GM13976 (cell line): ENCODE data around the gene TSGA10.
"Not testable (repeated sequence)": the region's sequence is repeated elsewhere in the genome, so short reads cannot be mapped to it uniquely, and the experiment has no call there.

Experiments
- DNase-seq: peaks from one replicate; pipeline ENCODE4 v3.0.0; 2012; ENCODE audit warnings: low spot score
- in situ Hi-C: fragments of 300-500 bp; cut with MboI; formaldehyde crosslinking; loops from one replicate; pipeline ENCODE4 v1.12.0; 2022; ENCODE audit warnings: low sequenced_read_pairs, mixed read lengths, inconsistent platforms; ENCODE audit not compliant: unreplicated experiment
- TF ChIP-seq, protein P1 (sequence below): IDR thresholded peaks from 2 replicates; pipeline ENCODE4 v1.5.1; 2012; ENCODE audit warnings: borderline replicate concordance, mild to moderate bottlenecking; ENCODE audit not compliant: insufficient read depth; ENCODE audit errors: extremely low read depth, missing control alignments, control extremely low read depth

Gene TSGA10

GRCh38 chr2:99032786-99033185 lies 122.0 kb downstream of the TSGA10 start:
- DNase-seq, result no peak
- TF ChIP-seq, protein P1, sequence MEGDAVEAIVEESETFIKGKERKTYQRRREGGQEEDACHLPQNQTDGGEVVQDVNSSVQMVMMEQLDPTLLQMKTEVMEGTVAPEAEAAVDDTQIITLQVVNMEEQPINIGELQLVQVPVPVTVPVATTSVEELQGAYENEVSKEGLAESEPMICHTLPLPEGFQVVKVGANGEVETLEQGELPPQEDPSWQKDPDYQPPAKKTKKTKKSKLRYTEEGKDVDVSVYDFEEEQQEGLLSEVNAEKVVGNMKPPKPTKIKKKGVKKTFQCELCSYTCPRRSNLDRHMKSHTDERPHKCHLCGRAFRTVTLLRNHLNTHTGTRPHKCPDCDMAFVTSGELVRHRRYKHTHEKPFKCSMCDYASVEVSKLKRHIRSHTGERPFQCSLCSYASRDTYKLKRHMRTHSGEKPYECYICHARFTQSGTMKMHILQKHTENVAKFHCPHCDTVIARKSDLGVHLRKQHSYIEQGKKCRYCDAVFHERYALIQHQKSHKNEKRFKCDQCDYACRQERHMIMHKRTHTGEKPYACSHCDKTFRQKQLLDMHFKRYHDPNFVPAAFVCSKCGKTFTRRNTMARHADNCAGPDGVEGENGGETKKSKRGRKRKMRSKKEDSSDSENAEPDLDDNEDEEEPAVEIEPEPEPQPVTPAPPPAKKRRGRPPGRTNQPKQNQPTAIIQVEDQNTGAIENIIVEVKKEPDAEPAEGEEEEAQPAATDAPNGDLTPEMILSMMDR, result no peak
- in situ Hi-C loops, result loop anchor here (25.0 kb wide), 1 partner anchor 620 kb away; no protein-coding TSS in a partner anchor

DNA sequence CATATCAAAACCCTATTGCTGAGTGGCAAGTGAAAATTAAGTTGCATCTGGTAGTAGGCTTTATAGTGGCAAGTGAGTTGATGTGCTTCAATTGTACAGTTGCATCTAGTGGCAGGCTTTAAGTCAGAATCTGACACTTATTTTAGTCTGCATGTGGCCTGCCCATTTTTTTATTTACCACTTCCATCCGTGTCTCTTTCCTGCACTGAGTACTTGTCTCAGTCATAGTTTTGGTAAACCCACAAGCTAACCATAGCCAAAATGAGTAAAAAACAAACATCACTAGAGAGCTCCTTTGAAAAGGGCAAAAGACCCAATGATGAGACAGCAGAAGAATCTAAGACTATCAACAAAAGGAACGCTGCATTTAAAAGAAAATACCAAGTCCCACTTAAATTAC lies 122.7 kb downstream of the TSGA10 start:
- TF ChIP-seq, protein P1, result no peak
- in situ Hi-C loops, result loop anchor here (25.0 kb wide), 1 partner anchor 620 kb away; no protein-coding TSS in a partner anchor
- DNase-seq, result no peak

GRCh38 chr2:99031481-99031880 lies 123.3 kb downstream of the TSGA10 start:
- no peak for DNase-seq
- TF ChIP-seq, protein P1, result no peak
- in situ Hi-C loops, result loop anchor here (25.0 kb wide), 1 partner anchor 619 kb away; no protein-coding TSS in a partner anchor

- DNase-seq, result no peak
- TF ChIP-seq, protein P1, result no peak
- in situ Hi-C loops, result loop anchor here (25.0 kb wide), 1 partner anchor 616 kb away; no protein-coding TSS in a partner anchor
Observed at GRCh38 chr2:99028558-99028957, 126.2 kb downstream of the TSGA10 start.

GRCh38 chr2:99027856-99028255 lies 126.9 kb downstream of the TSGA10 start:
- TF ChIP-seq, protein P1, result no peak
- in situ Hi-C loops, result loop anchor here (25.0 kb wide), 1 partner anchor 616 kb away; no protein-coding TSS in a partner anchor
- no peak for DNase-seq

DNA sequence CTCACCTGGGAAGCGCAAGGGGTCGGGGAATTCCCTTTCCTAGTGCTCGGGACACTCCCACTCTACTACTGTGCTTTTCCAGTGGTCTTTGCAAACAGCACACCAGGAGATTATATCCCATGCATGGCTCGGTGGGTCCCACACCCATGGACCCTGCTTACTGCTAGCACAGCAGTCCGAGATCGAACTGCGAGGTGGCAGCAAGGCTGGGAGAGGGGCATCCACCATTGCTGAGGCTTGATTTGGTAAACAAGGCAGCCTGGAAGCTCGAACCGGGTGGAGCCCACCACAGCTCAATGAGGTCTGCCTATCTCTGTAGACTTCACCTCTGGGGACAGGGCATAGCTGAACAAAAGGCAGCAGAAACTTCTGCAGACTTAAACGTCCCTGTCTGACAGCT lies 154.0 kb downstream of the TSGA10 start:
- DNase-seq, result no peak
- in situ Hi-C loops, result no loop called here
- TF ChIP-seq, protein P1, result no peak

GRCh38 chr2:98988695-98989094 lies 166.0 kb downstream of the TSGA10 start:
- in situ Hi-C loops, DNase-seq: not testable (repeated sequence)
